Breast epithelium (tissue), 3 donors: ENCODE data around the gene TMOD4.

Experiments
- POLR2A ChIP-seq: fragments of 450-650 bp; IDR thresholded peaks from one replicate; pipeline ENCODE4 v1.6.1; 2016; ENCODE audit warnings: antibody characterized with exemption, mild to moderate bottlenecking, moderate library complexity
- POLR2AphosphoS5 ChIP-seq, 3 donors: sonication (generic); formaldehyde crosslinking; IDR thresholded peaks; one replicate each; pipeline ENCODE4 v1.6.1; 2017; ENCODE audit warnings: antibody characterized with exemption in 3 of 3
- TF ChIP-seq, protein P1 (sequence below), 3 donors: fragments of 450-650 bp; IDR thresholded peaks; one replicate each; pipeline ENCODE4 v1.5.1; 2016 to 2017; ENCODE audit warnings: antibody characterized with exemption in 3 of 3, mild to moderate bottlenecking in 3 of 3, moderate library complexity in 3 of 3

- TF ChIP-seq, protein P1, sequence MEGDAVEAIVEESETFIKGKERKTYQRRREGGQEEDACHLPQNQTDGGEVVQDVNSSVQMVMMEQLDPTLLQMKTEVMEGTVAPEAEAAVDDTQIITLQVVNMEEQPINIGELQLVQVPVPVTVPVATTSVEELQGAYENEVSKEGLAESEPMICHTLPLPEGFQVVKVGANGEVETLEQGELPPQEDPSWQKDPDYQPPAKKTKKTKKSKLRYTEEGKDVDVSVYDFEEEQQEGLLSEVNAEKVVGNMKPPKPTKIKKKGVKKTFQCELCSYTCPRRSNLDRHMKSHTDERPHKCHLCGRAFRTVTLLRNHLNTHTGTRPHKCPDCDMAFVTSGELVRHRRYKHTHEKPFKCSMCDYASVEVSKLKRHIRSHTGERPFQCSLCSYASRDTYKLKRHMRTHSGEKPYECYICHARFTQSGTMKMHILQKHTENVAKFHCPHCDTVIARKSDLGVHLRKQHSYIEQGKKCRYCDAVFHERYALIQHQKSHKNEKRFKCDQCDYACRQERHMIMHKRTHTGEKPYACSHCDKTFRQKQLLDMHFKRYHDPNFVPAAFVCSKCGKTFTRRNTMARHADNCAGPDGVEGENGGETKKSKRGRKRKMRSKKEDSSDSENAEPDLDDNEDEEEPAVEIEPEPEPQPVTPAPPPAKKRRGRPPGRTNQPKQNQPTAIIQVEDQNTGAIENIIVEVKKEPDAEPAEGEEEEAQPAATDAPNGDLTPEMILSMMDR (IDR thresholded peaks at IDR 0.05), result no peak
- TF ChIP-seq POLR2A (no peak), POLR2AphosphoS5 (IDR thresholded peaks at IDR 0.05) (no peak)
Observed at GRCh38 chr1:151145304-151146071, 30.3 kb downstream of the TMOD4 start.
